Endothelial cell of umbilical vein (primary cell): ENCODE results near the gene KPNA1. TPM values are rescaled to one million over a fixed set of nuclear protein-coding genes. Genes with fewer than 3 reads are reported as not detected.
A peak's percentile ranks its signal among the peaks of the same experiment; 100 is the strongest.

Experiments
- BruUV-seq: library from RNA; stranded (reverse); fragments of 400-500 nt; replicated peaks from 2 replicates; lab custom pipeline; 2021; lab: Mats Ljungman, UMichigan
- CTCF ChIA-PET: fragments of 300-600, 350-600 bp; sonication (Branson Sonifier 250); formaldehyde crosslinking; loops from one replicate; lab custom pipeline; 2021; ENCODE audit warnings: antibody characterized with exemption, inconsistent platforms; lab: Charles Lee
- POLR2A ChIA-PET: fragments of 300-600, 350-600 bp; sonication (Branson Sonifier 250); formaldehyde crosslinking; loops from one replicate; lab custom pipeline; 2021; ENCODE audit warnings: antibody characterized with exemption, inconsistent platforms; lab: Charles Lee
- DNase-seq: peaks from one replicate; pipeline ENCODE4 v3.0.0-alpha.2; 2011; ENCODE audit warnings: low read depth, low spot score
- FAIRE-seq: peaks from 2 replicates; lab custom pipeline; 2011; peaks lifted over from hg19 to GRCh38; lab: Jason Lieb, UNC
- H2AFZ ChIP-seq: 2 replicates; pipeline ENCODE4 v1.6.0; 2012; ENCODE audit warnings: low read depth, low read length, control low read depth, inconsistent platforms
- H3K27ac ChIP-seq: 2 replicates; pipeline ENCODE4 v1.5.1; 2011; ENCODE audit warnings: low read depth, mild to moderate bottlenecking, control low read depth, low read length, moderate library complexity; ENCODE audit not compliant: insufficient read depth
- H3K27me3 ChIP-seq, 2 experiments: 2 replicates each; pipeline versions ENCODE4 v1.6.0 to v1.6.1; 2011; ENCODE audit warnings: low read length in 2 of 2, mixed read lengths in 1 of 2; ENCODE audit not compliant: control insufficient read depth in 2 of 2, insufficient read depth in 2 of 2
- H3K36me3 ChIP-seq, 2 experiments: 2 replicates in 1 of 2; 3 replicates in 1 of 2; pipeline ENCODE4 v1.5.1; 2011; ENCODE audit warnings: low read length in 2 of 2, mild to moderate bottlenecking in 1 of 2, moderate library complexity in 1 of 2; ENCODE audit not compliant: control insufficient read depth in 2 of 2, insufficient read depth in 2 of 2; ENCODE audit errors: extremely low read depth in 1 of 2
- H3K4me1 ChIP-seq: 3 replicates; pipeline ENCODE4 v1.5.1; 2011; ENCODE audit warnings: mild to moderate bottlenecking, low read length; ENCODE audit not compliant: control insufficient read depth, insufficient read depth; ENCODE audit errors: extremely low read depth
- H3K4me2 ChIP-seq: 2 replicates; pipeline ENCODE4 v1.6.1; 2011; ENCODE audit warnings: low read length, control low read depth, mixed read lengths; ENCODE audit not compliant: insufficient read depth
- H3K4me3 ChIP-seq, 3 experiments: fragments of 200-600 bp in 1 of 3; sonication (generic), shearing (Covaris generic) in 1 of 3; replicated peaks in 1 of 3; 2 replicates each; pipeline ENCODE4 v1.5.1; 2011 to 2016; ENCODE audit warnings: control low read depth in 3 of 3, low read length in 3 of 3, mild to moderate bottlenecking in 2 of 3, inconsistent platforms in 1 of 3, low read depth in 1 of 3, moderate library complexity in 1 of 3; ENCODE audit not compliant: insufficient read depth in 1 of 3
- H3K79me2 ChIP-seq: 2 replicates; pipeline ENCODE4 v1.6.0; 2012; ENCODE audit warnings: low read length, inconsistent platforms; ENCODE audit not compliant: control insufficient read depth, insufficient read depth
- H3K9ac ChIP-seq: replicated peaks from 2 replicates; pipeline ENCODE3; 2011; ENCODE audit warnings: low read length, control low read depth; ENCODE audit not compliant: insufficient read depth; ENCODE audit errors: extremely low read depth
- H3K9me1 ChIP-seq: replicated peaks from 3 replicates; pipeline ENCODE4 v1.6.0; 2011; ENCODE audit warnings: mild to moderate bottlenecking, low read length; ENCODE audit not compliant: control insufficient read depth, insufficient read depth; ENCODE audit errors: extremely low read depth
- H3K9me3 ChIP-seq: replicated peaks from 2 replicates; pipeline ENCODE4 v1.5.1; 2012; ENCODE audit warnings: low read length, inconsistent platforms; ENCODE audit not compliant: control insufficient read depth, insufficient read depth
- H4K20me1 ChIP-seq: replicated peaks from 2 replicates; pipeline ENCODE3; 2011; ENCODE audit warnings: mild to moderate bottlenecking, low read length; ENCODE audit not compliant: control insufficient read depth, insufficient read depth; ENCODE audit errors: extremely low read depth
- EZH2 ChIP-seq: IDR thresholded peaks from 2 replicates; pipeline ENCODE4 v1.6.1; 2012; ENCODE audit warnings: borderline replicate concordance, low read depth, mild to moderate bottlenecking, moderate library complexity, low read length, inconsistent platforms; ENCODE audit not compliant: severe bottlenecking
- JUN ChIP-seq: IDR thresholded peaks from 2 replicates; pipeline ENCODE4 v1.6.1; 2011; ENCODE audit warnings: borderline replicate concordance, low read depth; ENCODE audit not compliant: insufficient read length, insufficient read depth
- MYC ChIP-seq: IDR thresholded peaks from one replicate; pipeline ENCODE4 v1.6.1; 2011; ENCODE audit warnings: mild to moderate bottlenecking, low read depth, low read length
- POLR2A ChIP-seq: IDR thresholded peaks from 2 replicates; pipeline ENCODE4 v1.6.1; 2012; ENCODE audit warnings: low read depth, mild to moderate bottlenecking, control low read depth, low read length
- POLR2AphosphoS5 ChIP-seq: IDR thresholded peaks from 2 replicates; pipeline ENCODE4 v1.6.1; 2012; ENCODE audit warnings: low read depth, mild to moderate bottlenecking, control low read depth, low read length, moderate library complexity; ENCODE audit not compliant: insufficient read depth
- dilution Hi-C: fragments of 300-500 bp; cut with MboI; formaldehyde crosslinking; loops from one replicate; pipeline ENCODE4 v1.15.0; 2019; ENCODE audit warnings: low sequenced_read_pairs; ENCODE audit not compliant: extremely low pct_ligation_motif_present
- intact Hi-C: fragments of 100-400 bp; cut with micrococcal nuclease; formaldehyde crosslinking; loops from one replicate; pipeline ENCODE4 v1.10.0; 2022
- polyA plus RNA-seq, 4 experiments: library from polyadenylated mRNA; depleted of rRNA in 3 of 4; stranded (reverse) in 3 of 4; unstranded in 1 of 4; fragments of >200 nt; gene quantifications; 2 replicates each; pipeline versions ENCODE4 v1.2.1 to v1.2.3, GENCODE V29; 2011 to 2012; ENCODE audit warnings: missing spikeins in 1 of 4
- total RNA-seq: library from RNA; stranded (reverse); gene quantifications from 2 replicates; pipeline ENCODE4 v1.2.3, GENCODE V29; 2021
- TF ChIP-seq, protein P1 (sequence below): IDR thresholded peaks from 2 replicates; pipeline ENCODE4 v1.6.1; 2011; ENCODE audit not compliant: insufficient read depth, insufficient read length

Gene KPNA1
- total and polyA plus RNA-seq, 2 donors (not counting 3 experiments of a cell fraction or from before 2014, with no cell fraction given) = 24.4 to 110 TPM

DNA sequence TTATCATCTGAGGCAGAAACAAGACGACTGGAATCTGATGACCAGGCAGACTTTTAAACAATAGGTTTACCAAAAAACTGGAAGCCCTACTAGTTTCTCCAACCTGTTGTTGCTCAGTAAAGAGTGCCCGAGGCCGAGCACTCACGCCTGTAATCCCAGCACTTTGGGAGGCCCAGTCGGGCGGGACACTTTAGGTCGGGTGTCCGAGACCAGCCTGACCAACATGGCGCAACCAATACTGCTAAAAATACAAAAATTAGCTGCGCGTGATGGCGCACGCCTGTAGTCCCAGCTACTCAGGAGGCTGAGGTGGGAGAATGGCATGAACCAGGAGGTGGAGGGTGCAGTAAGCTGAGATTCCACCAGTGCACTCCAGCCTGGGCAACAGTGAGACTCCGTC, 97.8 kb downstream of the KPNA1 start:
- H3K27ac ChIP-seq = peak overlapping the region; percentile 90
- intact Hi-C loops (loop anchor here (1.0 to 5.0 kb wide), 3 partner anchors 33 to 148 kb away; partner anchors contain the start of genes DTX3L, FAM162A, KPNA1 and PARP9), dilution Hi-C loops (no loop called here)
- FAIRE-seq (no peak), DNase-seq (no peak)
- no peak overlapping the region for H2AFZ ChIP-seq
- peak overlapping the region; percentile 99 for H3K4me2 ChIP-seq
- peaks cover 10% of the 10 kb centered on the region for H3K79me2 ChIP-seq
- no peaks in the 10 kb centered on the region for H3K27me3 ChIP-seq
- peaks cover 9% of the 10 kb centered on the region for H3K4me1 ChIP-seq
- TF ChIP-seq MYC (no peak), POLR2AphosphoS5 (no peak), EZH2 (no peak), POLR2A (no peak), JUN (no peak)
- TF ChIP-seq, protein P1, sequence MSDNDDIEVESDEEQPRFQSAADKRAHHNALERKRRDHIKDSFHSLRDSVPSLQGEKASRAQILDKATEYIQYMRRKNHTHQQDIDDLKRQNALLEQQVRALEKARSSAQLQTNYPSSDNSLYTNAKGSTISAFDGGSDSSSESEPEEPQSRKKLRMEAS = no peak
- H3K9me1 ChIP-seq = no peaks in the 10 kb centered on the region
- no TSS peak for BruUV-seq
- peak overlapping the region; percentile 71 to 94 (median 80) for H3K4me3 ChIP-seq
- ChIA-PET POLR2A (interaction anchor here (0.7 kb wide), 1 partner anchor 9 kb away, joined by 3 read pairs; no protein-coding TSS in a partner anchor), CTCF (interaction anchor here (0.7 to 2.2 kb wide), 4 partner anchors 10 to 262 kb away, joined by 3 to 13 read pairs (median 8); partner anchors contain the start of genes FAM162A and MIX23)
- no peaks in the 10 kb centered on the region for H4K20me1 ChIP-seq
- peak overlapping the region; percentile 93 for H3K9ac ChIP-seq
- H3K36me3 ChIP-seq = no peaks in the 10 kb centered on the region
- no peaks in the 10 kb centered on the region for H3K9me3 ChIP-seq
